Stomach (tissue), 4 donors: ENCODE measurements around the gene ACP6.

Experiments
- POLR2A ChIP-seq, 4 donors: fragments of 450-650 bp; IDR thresholded peaks; one replicate each; pipeline ENCODE4 v1.6.1; 2016; ENCODE audit warnings: antibody characterized with exemption in 4 of 4, control low read depth in 2 of 4, mild to moderate bottlenecking in 1 of 4, moderate library complexity in 1 of 4
- TF ChIP-seq, protein P1 (sequence below), 7 experiments: fragments of 450-650 bp in 4 of 7; fragments of 200-600 bp in 3 of 7; sonication (generic) in 3 of 7; IDR thresholded peaks; one replicate each; pipeline ENCODE4 v1.5.1; 2016 to 2019; ENCODE audit warnings: antibody characterized with exemption in 7 of 7, control low read depth in 2 of 7, mild to moderate bottlenecking in 1 of 7

DNA sequence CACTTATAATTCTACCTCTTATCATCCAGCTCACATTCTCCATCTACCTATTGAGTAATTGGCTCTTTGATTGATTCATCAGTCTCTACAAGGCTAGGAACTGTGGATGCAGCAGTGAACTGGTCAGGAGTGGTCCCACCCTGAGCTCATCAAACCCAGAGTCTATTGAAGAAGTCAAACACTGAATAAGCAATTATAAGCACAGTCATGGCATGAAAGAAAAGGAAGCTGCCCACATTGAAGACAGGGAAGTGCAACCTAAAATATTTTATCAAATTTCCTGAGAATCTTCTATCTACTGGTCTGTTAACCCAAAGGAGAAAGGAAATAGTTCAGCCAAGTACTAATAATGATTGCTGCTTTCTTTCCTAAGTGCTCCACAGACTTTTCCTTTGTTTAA, 35.7 kb downstream of the ACP6 start:
- TF ChIP-seq, protein P1, sequence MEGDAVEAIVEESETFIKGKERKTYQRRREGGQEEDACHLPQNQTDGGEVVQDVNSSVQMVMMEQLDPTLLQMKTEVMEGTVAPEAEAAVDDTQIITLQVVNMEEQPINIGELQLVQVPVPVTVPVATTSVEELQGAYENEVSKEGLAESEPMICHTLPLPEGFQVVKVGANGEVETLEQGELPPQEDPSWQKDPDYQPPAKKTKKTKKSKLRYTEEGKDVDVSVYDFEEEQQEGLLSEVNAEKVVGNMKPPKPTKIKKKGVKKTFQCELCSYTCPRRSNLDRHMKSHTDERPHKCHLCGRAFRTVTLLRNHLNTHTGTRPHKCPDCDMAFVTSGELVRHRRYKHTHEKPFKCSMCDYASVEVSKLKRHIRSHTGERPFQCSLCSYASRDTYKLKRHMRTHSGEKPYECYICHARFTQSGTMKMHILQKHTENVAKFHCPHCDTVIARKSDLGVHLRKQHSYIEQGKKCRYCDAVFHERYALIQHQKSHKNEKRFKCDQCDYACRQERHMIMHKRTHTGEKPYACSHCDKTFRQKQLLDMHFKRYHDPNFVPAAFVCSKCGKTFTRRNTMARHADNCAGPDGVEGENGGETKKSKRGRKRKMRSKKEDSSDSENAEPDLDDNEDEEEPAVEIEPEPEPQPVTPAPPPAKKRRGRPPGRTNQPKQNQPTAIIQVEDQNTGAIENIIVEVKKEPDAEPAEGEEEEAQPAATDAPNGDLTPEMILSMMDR (IDR thresholded peaks at IDR 0.05), result no peak
- TF ChIP-seq POLR2A (IDR thresholded peaks at IDR 0.05), result no peak
